Measurements from ENCODE around the gene AHCYL2. TPM values are rescaled to one million over a fixed set of nuclear protein-coding genes. Genes with fewer than 3 reads are reported as not detected.

Gene AHCYL2
- total and polyA plus RNA-seq, 2 experiments from 2014 or later: 7.8 to 29.4 TPM

DNA sequence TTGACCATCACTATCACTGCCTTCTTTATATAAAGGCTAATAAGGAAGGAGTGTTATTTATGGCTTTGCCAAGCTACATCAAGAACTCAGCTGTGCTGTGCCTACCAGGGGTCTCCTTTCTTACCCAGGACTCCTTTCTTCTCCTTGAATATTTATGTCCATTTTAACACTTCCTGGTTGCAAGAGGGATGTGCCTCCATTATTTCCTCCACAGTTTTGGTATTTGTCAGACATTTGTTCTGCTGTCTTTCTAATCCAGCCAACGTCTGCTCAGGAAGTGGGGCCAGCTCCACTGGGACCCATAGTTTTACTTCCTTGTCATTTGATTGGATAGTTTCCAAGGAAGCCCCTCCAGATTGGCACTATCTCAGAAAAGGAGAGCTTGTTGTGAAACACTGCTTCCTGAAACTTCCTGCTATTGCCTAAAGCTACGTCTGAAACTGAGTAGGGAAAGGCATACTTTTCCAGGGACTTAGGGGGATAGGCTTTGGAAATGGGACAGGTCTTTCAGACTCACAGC is 202.8 kb downstream of the AHCYL2 start:
- Mint-ChIP-seq H3K27ac (no peak overlapping the region), H3K4me3 (no peak overlapping the region), H3K9me3 (no peaks in the 10 kb centered on the region), H3K36me3 (ENCODE audit: low read depth) (peaks cover 12% of the 10 kb centered on the region), H3K4me1 (peaks cover 6% of the 10 kb centered on the region), H3K27me3 (ENCODE audit: insufficient read depth, low read depth, poor library complexity) (peaks cover 2% of the 10 kb centered on the region)
- no peak for ATAC-seq
- H3K27ac ChIP-seq (ENCODE audit: low read depth): no peak overlapping the region
- H4K20me1 ChIP-seq (replicated peaks; ENCODE audit: insufficient read depth): no peaks in the 10 kb centered on the region
- peaks cover 1% of the 10 kb centered on the region; the same call in 1 of the 2 replicates for H3K4me1 ChIP-seq (ENCODE audit: insufficient read depth)
- H3K9me2 ChIP-seq (ENCODE audit: insufficient read depth): no peaks in the 10 kb centered on the region
- H3K79me2 ChIP-seq (replicated peaks; ENCODE audit: insufficient read depth): no peaks in the 10 kb centered on the region
- DNase-seq (ENCODE audit: low spot score): no peak
- H3K4me3 ChIP-seq: no peak overlapping the region
- no peaks in the 10 kb centered on the region for H3F3A ChIP-seq (replicated peaks; ENCODE audit: low read depth)
- H3K27me3 ChIP-seq (ENCODE audit: insufficient read depth): peaks cover 2% of the 10 kb centered on the region
- TF ChIP-seq, protein P1, sequence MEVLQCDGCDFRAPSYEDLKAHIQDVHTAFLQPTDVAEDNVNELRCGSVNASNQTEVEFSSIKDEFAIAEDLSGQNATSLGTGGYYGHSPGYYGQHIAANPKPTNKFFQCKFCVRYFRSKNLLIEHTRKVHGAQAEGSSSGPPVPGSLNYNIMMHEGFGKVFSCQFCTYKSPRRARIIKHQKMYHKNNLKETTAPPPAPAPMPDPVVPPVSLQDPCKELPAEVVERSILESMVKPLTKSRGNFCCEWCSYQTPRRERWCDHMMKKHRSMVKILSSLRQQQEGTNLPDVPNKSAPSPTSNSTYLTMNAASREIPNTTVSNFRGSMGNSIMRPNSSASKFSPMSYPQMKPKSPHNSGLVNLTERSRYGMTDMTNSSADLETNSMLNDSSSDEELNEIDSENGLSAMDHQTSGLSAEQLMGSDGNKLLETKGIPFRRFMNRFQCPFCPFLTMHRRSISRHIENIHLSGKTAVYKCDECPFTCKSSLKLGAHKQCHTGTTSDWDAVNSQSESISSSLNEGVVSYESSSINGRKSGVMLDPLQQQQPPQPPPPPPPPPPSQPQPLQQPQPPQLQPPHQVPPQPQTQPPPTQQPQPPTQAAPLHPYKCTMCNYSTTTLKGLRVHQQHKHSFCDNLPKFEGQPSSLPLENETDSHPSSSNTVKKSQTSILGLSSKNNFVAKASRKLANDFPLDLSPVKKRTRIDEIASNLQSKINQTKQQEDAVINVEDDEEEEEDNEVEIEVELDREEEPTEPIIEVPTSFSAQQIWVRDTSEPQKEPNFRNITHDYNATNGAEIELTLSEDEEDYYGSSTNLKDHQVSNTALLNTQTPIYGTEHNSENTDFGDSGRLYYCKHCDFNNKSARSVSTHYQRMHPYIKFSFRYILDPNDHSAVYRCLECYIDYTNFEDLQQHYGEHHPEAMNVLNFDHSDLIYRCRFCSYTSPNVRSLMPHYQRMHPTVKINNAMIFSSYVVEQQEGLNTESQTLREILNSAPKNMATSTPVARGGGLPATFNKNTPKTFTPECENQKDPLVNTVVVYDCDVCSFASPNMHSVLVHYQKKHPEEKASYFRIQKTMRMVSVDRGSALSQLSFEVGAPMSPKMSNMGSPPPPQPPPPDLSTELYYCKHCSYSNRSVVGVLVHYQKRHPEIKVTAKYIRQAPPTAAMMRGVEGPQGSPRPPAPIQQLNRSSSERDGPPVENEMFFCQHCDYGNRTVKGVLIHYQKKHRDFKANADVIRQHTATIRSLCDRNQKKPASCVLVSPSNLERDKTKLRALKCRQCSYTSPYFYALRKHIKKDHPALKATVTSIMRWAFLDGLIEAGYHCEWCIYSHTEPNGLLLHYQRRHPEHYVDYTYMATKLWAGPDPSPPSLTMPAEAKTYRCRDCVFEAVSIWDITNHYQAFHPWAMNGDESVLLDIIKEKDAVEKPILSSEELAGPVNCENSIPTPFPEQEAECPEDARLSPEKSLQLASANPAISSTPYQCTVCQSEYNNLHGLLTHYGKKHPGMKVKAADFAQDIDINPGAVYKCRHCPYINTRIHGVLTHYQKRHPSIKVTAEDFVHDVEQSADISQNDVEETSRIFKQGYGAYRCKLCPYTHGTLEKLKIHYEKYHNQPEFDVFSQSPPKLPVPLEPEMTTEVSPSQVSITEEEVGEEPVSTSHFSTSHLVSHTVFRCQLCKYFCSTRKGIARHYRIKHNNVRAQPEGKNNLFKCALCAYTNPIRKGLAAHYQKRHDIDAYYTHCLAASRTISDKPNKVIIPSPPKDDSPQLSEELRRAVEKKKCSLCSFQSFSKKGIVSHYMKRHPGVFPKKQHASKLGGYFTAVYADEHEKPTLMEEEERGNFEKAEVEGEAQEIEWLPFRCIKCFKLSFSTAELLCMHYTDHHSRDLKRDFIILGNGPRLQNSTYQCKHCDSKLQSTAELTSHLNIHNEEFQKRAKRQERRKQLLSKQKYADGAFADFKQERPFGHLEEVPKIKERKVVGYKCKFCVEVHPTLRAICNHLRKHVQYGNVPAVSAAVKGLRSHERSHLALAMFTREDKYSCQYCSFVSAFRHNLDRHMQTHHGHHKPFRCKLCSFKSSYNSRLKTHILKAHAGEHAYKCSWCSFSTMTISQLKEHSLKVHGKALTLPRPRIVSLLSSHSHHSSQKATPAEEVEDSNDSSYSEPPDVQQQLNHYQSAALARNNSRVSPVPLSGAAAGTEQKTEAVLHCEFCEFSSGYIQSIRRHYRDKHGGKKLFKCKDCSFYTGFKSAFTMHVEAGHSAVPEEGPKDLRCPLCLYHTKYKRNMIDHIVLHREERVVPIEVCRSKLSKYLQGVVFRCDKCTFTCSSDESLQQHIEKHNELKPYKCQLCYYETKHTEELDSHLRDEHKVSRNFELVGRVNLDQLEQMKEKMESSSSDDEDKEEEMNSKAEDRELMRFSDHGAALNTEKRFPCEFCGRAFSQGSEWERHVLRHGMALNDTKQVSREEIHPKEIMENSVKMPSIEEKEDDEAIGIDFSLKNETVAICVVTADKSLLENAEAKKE (CRISPR knock-in tag; IDR thresholded peaks at IDR 0.05): no peak
- TF ChIP-seq STAT1 (IDR thresholded peaks at IDR 0.05; ENCODE audit: unreplicated experiment): no peak
- no peak for TF ChIP-seq ZNF331 (CRISPR knock-in tag; IDR thresholded peaks at IDR 0.05; ENCODE audit: low read depth)
- no peak for TF ChIP-seq EZH2phosphoT487 (IDR thresholded peaks at IDR 0.05; ENCODE audit: unreplicated experiment)
- no peak for TF ChIP-seq CTCF (conservative IDR thresholded peaks at IDR 0.05; ENCODE audit: low read depth in 2 of 2)
- no peak for TF ChIP-seq CREB1 (CRISPR knock-in tag; IDR thresholded peaks at IDR 0.05; ENCODE audit: low read depth)
- no peak for TF ChIP-seq POLR2AphosphoS5 (IDR thresholded peaks at IDR 0.05; ENCODE audit: low read depth)
- TF ChIP-seq EZH2 (IDR thresholded peaks at IDR 0.05; ENCODE audit: low read depth, unreplicated experiment): no peak
- peaks cover 7% of the 10 kb centered on the region for H3K36me3 ChIP-seq (ENCODE audit: insufficient read depth)
- no peak overlapping the region for H3K4me2 ChIP-seq
- H2AFZ ChIP-seq: no peak overlapping the region

Data from GM23338 (cell line).